Gastrocnemius medialis (tissue), 4 donors: ENCODE results near the gene ZDHHC22.

Experiments used
- CTCF ChIP-seq, 5 experiments: fragments of 450-650 bp in 3 of 5; fragments of 200-600 bp in 2 of 5; sonication (generic) in 2 of 5; IDR thresholded peaks in 4 of 5; conservative IDR thresholded peaks in 1 of 5; 1 replicate in 4 of 5; 2 replicates in 1 of 5; pipeline ENCODE4 v1.5.1; 2016 to 2019; ENCODE audit warnings: antibody characterized with exemption in 5 of 5, mild to moderate bottlenecking in 3 of 5, moderate library complexity in 3 of 5
- POLR2A ChIP-seq, 2 donors: fragments of 450-650 bp; IDR thresholded peaks; one replicate each; pipeline ENCODE4 v1.6.1; 2017; ENCODE audit warnings: antibody characterized with exemption in 2 of 2, mild to moderate bottlenecking in 2 of 2, moderate library complexity in 2 of 2

- no peak for TF ChIP-seq POLR2A (IDR thresholded peaks at IDR 0.05)
- TF ChIP-seq CTCF (IDR thresholded peaks at IDR 0.05 in 4 of 5, conservative IDR thresholded peaks at IDR 0.05 in 1 of 5): no peak
These were observed 37.1 kb upstream of the ZDHHC22 start for GRCh38 chr14:77178656-77179055.
